GM04503 (cell line): ENCODE data around the gene PTBP3.
A peak's percentile ranks its signal among the peaks of the same experiment; 100 is the strongest.
"Not testable (repeated sequence)": the region's sequence is repeated elsewhere in the genome, so short reads cannot be mapped to it uniquely, and the experiment has no call there.

Experiments used
- DNase-seq: peaks from one replicate; pipeline ENCODE4 v3.0.0-alpha.2; 2012; ENCODE audit warnings: low read depth

Gene PTBP3

DNA sequence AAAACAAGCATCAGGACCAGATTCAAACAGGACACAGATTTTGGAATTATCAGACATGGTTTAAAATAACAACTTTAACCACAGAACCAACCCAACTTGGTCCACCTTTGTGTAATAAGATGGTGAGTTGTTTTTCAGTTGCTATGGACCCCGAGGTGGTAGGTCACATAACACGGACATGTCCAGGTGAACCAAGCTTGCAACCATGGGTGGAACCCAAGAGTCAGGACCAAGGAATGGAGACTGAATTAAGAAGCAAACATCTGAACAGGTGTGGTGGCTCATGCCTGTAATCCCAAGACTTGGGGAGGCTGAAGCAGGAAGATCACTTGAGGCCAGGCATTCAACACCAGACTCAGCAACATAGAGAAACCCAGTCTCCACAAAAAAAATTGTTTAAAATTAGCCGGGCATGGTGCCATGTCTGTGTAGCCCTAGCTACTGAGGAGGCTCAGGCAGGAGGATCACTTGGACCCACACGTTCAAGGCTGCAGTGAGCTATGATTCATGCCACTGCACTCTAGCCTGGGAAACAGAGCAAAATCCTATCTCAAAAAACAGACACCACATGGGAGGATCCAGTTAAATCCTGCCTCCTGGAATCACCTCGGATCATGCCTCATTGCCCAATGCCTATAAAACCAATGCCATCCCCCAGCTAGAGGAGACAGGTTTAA lies 10.6 kb downstream of the PTBP3 start:
- no peak for DNase-seq

- DNase-seq, result no peak
These were observed 17.0 kb downstream of the PTBP3 start for GRCh38 chr9:112316258-112316943.

DNA sequence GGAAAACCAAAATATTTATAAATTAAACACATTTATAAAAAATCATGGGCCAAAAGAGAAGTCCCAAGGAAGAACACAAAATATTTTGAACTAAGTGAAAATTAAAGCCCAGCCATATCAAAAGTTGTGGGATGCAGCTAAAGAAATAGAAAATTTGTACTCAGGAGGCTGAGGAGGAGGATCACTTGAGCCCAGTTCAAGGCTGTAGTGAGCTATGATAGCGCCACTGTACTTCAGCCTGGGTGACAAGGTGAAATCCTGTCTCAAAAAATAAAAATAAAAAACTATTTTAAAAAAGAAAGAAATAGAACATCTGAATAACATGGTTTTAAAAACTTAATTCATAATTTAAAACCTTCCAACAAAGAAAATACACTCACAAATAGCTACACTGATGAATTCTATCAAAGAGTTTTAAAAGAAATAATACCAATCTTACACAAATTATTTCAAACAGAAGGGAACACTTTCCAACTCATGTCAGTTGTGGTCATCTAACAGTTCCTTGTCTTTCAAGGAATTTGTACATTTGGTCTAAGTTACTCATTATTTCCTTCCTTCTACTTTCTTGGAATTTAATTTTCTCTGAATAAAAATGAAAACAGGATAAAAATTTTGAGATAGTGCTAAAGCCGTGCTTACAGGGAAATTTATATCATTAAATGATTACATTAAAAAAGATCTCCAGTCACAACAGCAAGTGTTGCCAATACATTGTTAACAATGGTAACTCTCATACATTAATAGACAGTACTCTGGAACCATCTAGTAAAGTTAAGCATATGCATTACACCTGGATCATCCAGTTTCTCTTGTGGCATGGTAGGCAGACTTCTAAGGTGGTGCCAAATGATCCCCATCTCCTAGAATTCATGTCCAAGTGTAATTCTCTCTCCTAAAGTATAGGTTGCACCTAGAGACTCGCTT lies 17.8 kb downstream of the PTBP3 start:
- DNase-seq, result no peak

GRCh38 chr9:112312139-112312538 lies 21.3 kb downstream of the PTBP3 start:
- DNase-seq, result no peak

DNA sequence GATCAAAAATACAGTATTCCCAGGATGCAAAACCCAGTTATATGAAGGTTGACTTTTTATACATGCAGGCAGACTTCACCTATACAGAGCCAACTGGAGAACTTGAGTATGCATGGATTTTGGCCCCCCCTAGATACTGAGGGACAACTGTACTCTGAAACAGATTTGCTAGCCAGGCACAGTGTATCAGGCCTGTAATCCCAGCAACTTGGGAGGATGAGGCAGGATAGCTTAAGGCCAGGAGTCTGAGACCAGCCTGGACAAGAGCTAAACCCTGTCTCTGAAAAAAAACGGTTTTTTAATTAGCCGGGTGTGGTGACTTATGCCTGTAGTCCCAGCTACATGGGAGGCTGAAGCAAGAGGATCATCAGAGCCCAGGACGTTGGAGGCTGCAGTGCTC lies 21.9 kb downstream of the PTBP3 start:
- no peak for DNase-seq

- no peak for DNase-seq
These were observed 22.6 kb downstream of the PTBP3 start for GRCh38 chr9:112310826-112311225.

- no peak for DNase-seq
These were observed 24.8 kb downstream of the PTBP3 start for GRCh38 chr9:112308588-112308987.

GRCh38 chr9:112301420-112301819 lies 32.0 kb downstream of the PTBP3 start:
- no peak for DNase-seq

- peak; percentile 20 for DNase-seq
These were observed 33.9 kb downstream of the PTBP3 start for GRCh38 chr9:112299514-112299913.

GRCh38 chr9:112296929-112297328 lies 36.5 kb downstream of the PTBP3 start:
- DNase-seq, result no peak

DNA sequence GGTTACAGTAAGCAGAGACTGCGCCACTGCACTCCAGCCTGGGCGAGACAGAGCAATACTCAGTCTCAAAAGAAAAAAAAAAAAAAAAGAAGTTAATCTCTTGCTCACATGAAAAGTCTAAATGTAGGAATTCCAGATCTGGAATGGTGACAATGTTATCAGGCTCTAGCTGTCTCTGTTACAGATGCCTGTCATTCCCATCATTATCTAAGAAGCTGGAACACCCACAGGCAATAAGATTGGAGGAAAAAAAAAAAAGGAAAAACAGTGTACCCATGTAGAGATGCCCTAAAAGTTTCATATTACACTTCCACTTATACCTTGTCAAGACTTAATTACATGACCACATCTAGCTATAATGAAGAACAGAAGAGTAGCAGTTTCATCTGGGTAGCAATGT lies 38.2 kb downstream of the PTBP3 start:
- no peak for DNase-seq

- no peak for DNase-seq
These were observed 45.4 kb downstream of the PTBP3 start for GRCh38 chr9:112288029-112288428.

- DNase-seq, result no peak
These were observed 46.5 kb downstream of the PTBP3 start for GRCh38 chr9:112286926-112287325.

DNA sequence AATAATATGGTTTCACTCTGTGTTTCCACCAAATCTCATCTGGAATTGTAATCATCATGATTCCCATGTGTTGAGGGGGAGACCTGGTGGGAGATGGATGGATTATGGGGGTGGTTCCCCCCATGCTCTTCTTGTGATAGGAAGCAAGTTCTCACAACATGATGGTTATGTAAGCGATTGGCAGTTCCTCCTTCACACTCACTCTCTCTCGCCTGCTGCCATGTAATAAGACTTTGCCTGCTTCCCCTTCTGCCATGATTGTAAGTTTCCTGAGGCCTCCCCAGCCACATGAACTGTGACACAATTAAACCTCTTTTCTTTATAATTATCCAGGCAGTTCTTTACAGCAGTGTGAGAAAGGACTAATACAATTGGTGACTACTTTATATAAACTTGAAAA lies 48.4 kb downstream of the PTBP3 start:
- DNase-seq, result no peak

DNA sequence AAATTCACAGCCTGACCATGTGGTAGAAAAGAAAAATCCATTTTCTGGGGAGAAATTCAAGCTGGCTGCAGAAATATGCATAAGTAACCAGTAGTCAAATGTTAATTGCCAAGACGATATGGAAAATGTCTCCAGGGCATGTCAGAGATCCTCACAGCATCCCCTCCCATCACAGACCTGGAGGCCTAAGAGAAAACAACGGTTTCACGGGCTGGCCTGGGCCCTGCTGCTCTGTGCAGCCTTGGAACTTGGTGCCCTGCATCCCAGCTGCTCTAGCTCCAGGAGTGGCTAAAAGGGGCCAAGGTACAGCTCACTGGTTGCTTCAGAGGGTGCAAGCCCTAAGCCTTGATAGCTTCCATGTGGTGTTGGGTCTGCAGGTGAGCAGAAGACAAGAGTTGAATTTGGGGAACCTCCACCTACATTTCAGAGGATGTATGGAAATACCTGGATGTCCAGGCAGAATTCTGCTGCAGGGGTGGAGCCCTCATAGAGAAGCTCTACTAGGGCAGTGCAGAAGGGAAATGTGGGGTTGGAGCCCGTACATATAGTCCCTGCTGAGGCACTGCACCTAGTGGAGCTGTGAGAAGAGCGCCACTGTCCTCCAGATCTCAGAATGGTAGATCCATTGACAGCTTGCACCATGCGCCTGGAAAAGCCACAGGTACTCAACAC lies 49.7 kb downstream of the PTBP3 start:
- DNase-seq, result no peak

DNA sequence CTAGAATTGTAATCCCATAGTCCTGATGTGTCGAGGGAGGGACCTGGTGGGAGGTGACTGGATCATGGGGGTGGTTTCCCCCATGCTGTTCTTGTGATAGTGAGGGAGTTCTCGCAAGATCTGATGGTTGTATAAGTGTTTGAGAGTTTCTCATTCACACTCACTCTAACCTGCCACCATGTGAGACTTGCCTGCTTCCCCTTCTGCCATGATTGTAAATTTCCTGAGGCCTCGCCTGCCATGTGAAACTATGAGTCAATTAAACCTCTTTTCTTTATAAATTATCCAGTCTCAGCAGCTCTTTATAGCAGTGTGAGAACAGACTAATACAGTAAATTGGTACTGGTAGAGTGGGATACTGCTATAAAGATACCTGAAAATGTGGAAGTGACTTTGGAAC lies 50.6 kb downstream of the PTBP3 start:
- DNase-seq, result not testable (repeated sequence)

DNA sequence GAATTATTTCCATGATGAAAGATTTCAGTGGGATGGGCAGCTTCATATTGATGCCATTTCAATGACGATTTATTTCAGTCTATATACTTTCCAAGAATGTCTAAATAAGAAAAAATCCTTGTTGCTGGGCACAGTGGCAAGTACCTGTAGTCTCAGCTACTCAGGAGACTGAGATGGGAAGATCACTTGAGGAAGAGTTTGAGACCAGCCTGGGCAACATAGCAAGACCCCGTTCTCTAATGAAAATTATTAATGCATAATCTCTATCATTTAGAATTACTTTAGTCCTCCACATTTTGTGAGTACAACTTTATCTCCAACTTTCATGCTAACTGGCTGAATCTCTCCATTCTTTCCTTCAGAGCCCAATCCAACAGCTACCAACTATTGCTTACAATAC lies 52.5 kb downstream of the PTBP3 start:
- no peak for DNase-seq

DNA sequence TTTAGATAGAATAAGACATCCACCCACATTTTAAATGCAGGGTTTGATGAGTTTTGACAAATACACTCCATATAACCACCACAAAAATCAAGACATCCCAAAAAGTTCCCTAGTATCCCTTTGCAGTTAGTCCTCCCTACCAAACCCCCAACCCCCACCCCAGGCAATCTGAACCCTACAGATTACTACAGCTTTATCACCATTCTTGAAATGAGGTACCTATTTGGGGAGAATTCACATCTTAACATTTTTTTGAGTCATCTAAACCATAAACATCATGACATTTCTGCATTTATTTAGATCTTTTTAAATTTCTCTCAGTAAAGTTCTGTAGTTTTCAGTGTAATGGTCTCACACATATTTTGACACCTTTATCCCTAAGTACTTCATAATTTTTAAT lies 53.9 kb downstream of the PTBP3 start:
- DNase-seq, result no peak

DNA sequence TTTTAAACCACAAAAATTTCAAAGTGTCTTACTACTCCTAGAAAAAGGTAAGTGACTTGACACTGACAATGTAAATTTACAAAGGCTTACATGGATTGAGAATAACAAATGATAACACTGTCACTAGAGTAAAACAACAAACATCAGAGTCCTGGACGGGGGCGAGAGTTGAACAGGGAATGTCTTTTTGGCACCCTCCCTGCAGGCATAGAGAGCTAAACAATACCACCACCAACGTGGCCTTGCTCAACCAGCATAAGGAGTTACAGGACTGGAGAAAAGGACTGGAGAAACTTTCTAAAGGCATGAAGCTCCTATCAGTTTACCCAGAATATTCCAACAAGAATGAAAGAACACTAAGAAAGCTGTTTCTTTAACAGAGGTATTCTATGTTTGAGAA lies 55.3 kb downstream of the PTBP3 start:
- DNase-seq, result no peak

GRCh38 chr9:112274600-112274999 lies 58.8 kb downstream of the PTBP3 start:
- DNase-seq, result no peak

- peak; percentile 1 for DNase-seq
These were observed 59.5 kb downstream of the PTBP3 start for GRCh38 chr9:112273876-112274275.

- no peak for DNase-seq
These were observed 61.8 kb downstream of the PTBP3 start for GRCh38 chr9:112271466-112272098.
